Adrenal gland (tissue), 12 donors: ENCODE data around the gene BAG3. TPM values are rescaled to one million over a fixed set of nuclear protein-coding genes. Genes with fewer than 3 reads are reported as not detected.

ENCODE experiments used
- DNase-seq, 7 donors: peaks; one replicate each; pipeline ENCODE4 v3.0.0-alpha.2; 2019 to 2020
- H3K27ac ChIP-seq, 5 donors: fragments of 200-600 bp; sonication (generic) in 4 of 5; 1 replicate in 3 of 5; 2 replicates in 2 of 5; pipeline versions ENCODE4 v1.5.1 to v1.8.0; 2016 to 2020; ENCODE audit warnings: mild to moderate bottlenecking in 1 of 5
- H3K27me3 ChIP-seq: fragments of 200-600 bp; 2 replicates; pipeline ENCODE4 v1.8.0; 2021
- H3K36me3 ChIP-seq, 2 donors: fragments of 200-600 bp; replicated peaks in 1 of 2; 1 replicate in 1 of 2; 2 replicates in 1 of 2; pipeline versions ENCODE4 v1.5.1 to v1.8.0; 2018 to 2022
- H3K4me1 ChIP-seq, 2 donors: fragments of 200-600 bp; replicated peaks in 1 of 2; 1 replicate in 1 of 2; 2 replicates in 1 of 2; pipeline versions ENCODE4 v1.5.1 to v1.8.0; 2018 to 2021
- H3K4me3 ChIP-seq, 4 donors: fragments of 200-600 bp; sonication (generic) in 3 of 4; one replicate each; pipeline ENCODE4 v1.5.1; 2016 to 2018
- H3K9me3 ChIP-seq, 3 donors: fragments of 200-600 bp; sonication (generic) in 1 of 3; replicated peaks in 1 of 3; 1 replicate in 2 of 3; 2 replicates in 1 of 3; pipeline versions ENCODE4 v1.5.1 to v1.8.0; 2016 to 2021
- CTCF ChIP-seq, 6 experiments: fragments of 450-650 bp in 4 of 6; fragments of 200-600 bp in 2 of 6; sonication (generic) in 1 of 6; IDR thresholded peaks; 1 replicate in 5 of 6; 2 replicates in 1 of 6; pipeline versions ENCODE4 v1.5.1 to v1.8.0; 2016 to 2021; ENCODE audit warnings: antibody characterized with exemption in 6 of 6, mild to moderate bottlenecking in 2 of 6, moderate library complexity in 1 of 6
- POLR2A ChIP-seq, 2 donors: fragments of 450-650 bp; IDR thresholded peaks; one replicate each; pipeline ENCODE4 v1.6.1; 2017; ENCODE audit warnings: antibody characterized with exemption in 2 of 2, mild to moderate bottlenecking in 2 of 2, moderate library complexity in 1 of 2
- WGBS, 4 donors: extraction: QIAGEN DNeasy Blood & Tissue Kit in 2 of 4; methylation state at CpG; one replicate each; pipeline versions ENCODE4 v1.1.5 to v1.1.7; 2013 to 2017; 5-methylcytosine and 5-hydroxymethylcytosine counted together
- intact Hi-C, 2 donors: fragments of 100-400 bp; cut with DNase I; formaldehyde crosslinking; loops; one replicate each; pipeline versions ENCODE4 v1.14.1 to v1.15.0; 2022 to 2023
- polyA plus RNA-seq, 3 donors: library from polyadenylated mRNA; stranded (reverse); fragments of 200-250 nt in 2 of 3; fragments of 350-450 nt in 1 of 3; fragmentation: Illumina TruSeq in 1 of 3; extraction: RNeasy Lipid Tissue Mini Kit (QIAGEN cat#74804) in 1 of 3; gene quantifications; one replicate each; pipeline ENCODE4 v1.2.3, GENCODE V29; 2013 to 2014
- total RNA-seq, 9 donors: library from RNA; depleted of rRNA in 4 of 9; stranded (reverse); fragments of >200 nt in 4 of 9; fragments of 120-200 nt in 1 of 9; fragmentation: NEBNext Ultra II Directional in 1 of 9; extraction: Animal tissue kit (Norgen Biotek cat#: 25700) in 1 of 9; gene quantifications; one replicate each; pipeline versions ENCODE4 v1.1.0 to v1.2.4, GENCODE V29; 2013 to 2023
- donor health status: healthy with polysubstance abuse.
- donor health status: Bipolar disorder and iron deficiency.
- donor health status: DM: yes; HTN: yes; CAD: no.
- donor health status: DM: no; HTN: no; CAD: no.
- donor health status: DM: no; HTN: no; CAD: no.
- donor health status: DM: yes; HTN: yes; CAD: no.

BAG3 gene
- total and polyA plus RNA-seq, 12 donors = 6.1 to 49.3 (median 30.0) TPM

DNA sequence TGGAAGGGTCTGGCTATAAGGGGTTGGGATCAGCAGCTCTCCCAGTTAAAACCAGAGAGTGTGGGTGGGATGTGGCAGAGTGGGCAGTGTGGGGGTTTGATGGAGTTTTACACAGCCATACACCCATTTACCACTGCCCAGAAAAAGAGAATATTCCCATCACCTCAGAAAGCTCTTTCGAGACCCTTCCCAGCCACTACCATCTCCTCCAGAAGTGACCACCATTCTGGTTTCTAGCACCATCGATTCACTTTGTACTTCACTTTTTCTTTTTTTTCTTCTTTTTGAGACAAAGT is 15.5 kb downstream of the BAG3 start:
- peaks cover 0 to 20% of the 10 kb centered on the region in 2 donors for H3K36me3 ChIP-seq
- TF ChIP-seq CTCF (IDR thresholded peaks at IDR 0.05) = no peak
- TF ChIP-seq POLR2A (IDR thresholded peaks at IDR 0.05) = no peak
- H3K9me3 ChIP-seq = no peaks in the 10 kb centered on the region
- DNase-seq = no peak
- no peak overlapping the region for H3K4me3 ChIP-seq
- peak overlapping the region in 4 of 5 donors; percentile 66 to 93 (median 88) for H3K27ac ChIP-seq
- WGBS, 4 donors = 94 to 100% (median 98%) methylated on average over 2 of the region's 2 CpGs
- no peaks in the 10 kb centered on the region for H3K27me3 ChIP-seq
- intact Hi-C loops = no loop called here
- H3K4me1 ChIP-seq = peaks cover 19 to 65% of the 10 kb centered on the region in 2 donors

DNA sequence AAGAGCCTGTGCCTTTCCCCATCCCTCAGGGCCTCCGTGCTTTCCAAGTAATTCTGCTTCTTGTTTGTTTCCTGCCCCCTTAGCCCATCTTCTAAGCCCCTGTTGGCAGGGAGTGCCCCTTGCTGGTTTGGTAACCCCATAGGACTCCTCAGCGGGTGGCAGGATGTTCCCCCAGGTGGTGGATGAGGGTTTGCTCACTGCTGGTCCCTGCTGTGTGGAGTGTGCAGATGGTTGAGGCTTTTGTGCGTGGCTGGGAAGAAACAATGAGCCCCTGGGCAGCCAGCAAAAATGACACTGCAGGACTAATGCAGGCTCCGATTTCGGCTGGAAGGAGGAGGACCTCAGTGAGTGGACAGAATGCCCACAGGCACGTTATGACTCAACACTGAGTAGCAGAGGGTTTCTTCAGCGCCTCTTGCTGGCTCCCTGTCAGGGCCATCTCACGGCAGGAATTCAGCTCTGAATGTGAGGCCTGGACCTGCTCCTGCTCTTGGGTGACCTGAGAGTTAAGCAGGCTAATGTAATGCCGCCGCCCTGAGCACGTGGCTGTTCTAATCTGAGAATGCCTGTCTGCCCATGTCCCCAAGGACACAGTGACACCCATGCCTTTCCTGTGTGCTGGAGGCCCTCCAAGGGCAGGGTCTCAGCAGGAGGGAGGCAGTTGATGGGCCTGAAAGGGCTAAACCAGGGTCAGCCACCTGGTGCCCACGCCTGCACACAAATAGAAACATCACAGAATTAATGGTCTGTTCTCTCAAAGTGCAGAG is 16.6 kb downstream of the BAG3 start:
- TF ChIP-seq POLR2A (IDR thresholded peaks at IDR 0.05) (peak in 1 of 2 donors; percentile 82), CTCF (IDR thresholded peaks at IDR 0.05) (peak in 1 of 6 experiments; percentile 15)
- WGBS, 4 donors = 24 to 38% (median 31%) methylated on average over 9 to 12 of the region's 12 CpGs
- DNase-seq = peak; percentile 83 to 98 (median 96)
- no peaks in the 10 kb centered on the region for H3K27me3 ChIP-seq
- intact Hi-C loops = no loop called here
- H3K36me3 ChIP-seq = peaks cover 0 to 31% of the 10 kb centered on the region in 2 donors
- peak overlapping the region; percentile 45 to 93 (median 87) for H3K27ac ChIP-seq
- H3K4me3 ChIP-seq = no peak overlapping the region
- H3K9me3 ChIP-seq = no peaks in the 10 kb centered on the region
- H3K4me1 ChIP-seq = peaks cover 19 to 60% of the 10 kb centered on the region in 2 donors

DNA sequence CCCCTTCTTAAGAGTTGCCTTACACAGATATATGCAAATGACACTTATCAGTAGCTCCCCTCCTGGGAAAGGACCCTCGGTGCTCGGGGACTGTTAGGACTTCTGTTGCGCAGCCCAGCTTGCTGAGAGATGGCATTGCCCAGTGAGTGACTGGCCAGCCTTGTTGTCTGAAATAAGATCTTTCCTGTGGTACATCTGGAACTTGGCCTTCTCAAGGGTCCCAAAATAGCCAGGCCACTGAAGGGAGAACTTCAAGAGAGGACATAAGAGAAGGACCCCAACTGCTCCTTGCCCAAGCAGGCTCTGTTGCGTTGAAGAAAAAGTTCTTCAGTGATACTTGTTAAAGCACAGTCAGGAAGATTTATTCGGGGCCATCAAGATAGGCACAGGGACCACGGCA is 17.3 kb downstream of the BAG3 start:
- WGBS, 4 donors = 81 to 89% (median 84%) methylated on average over 5 to 6 of the region's 6 CpGs
- Histone ChIP-seq H3K27ac (peak overlapping the region in 4 of 5 donors; percentile 28 to 93 (median 88)), H3K36me3 (peaks cover 0 to 38% of the 10 kb centered on the region in 2 donors), H3K4me3 (no peak overlapping the region), H3K27me3 (no peaks in the 10 kb centered on the region), H3K4me1 (peaks cover 19 to 53% of the 10 kb centered on the region in 2 donors), H3K9me3 (no peaks in the 10 kb centered on the region)
- intact Hi-C loops = no loop called here
- TF ChIP-seq CTCF (IDR thresholded peaks at IDR 0.05) = no peak
- no peak for TF ChIP-seq POLR2A (IDR thresholded peaks at IDR 0.05)
- DNase-seq = no peak

GRCh38 chr10:119669331-119669730 is 18.2 kb downstream of the BAG3 start:
- Histone ChIP-seq H3K4me1 (peaks cover 19 to 44% of the 10 kb centered on the region in 2 donors), H3K36me3 (peaks cover 0 to 42% of the 10 kb centered on the region in 2 donors), H3K4me3 (no peak overlapping the region), H3K9me3 (no peaks in the 10 kb centered on the region), H3K27me3 (no peaks in the 10 kb centered on the region), H3K27ac (peak overlapping the region in 2 of 5 donors; percentile 89 to 93)
- WGBS, 4 donors = 95 to 98% (median 97%) methylated on average over 5 of the region's 5 CpGs
- intact Hi-C loops = no loop called here
- TF ChIP-seq POLR2A (IDR thresholded peaks at IDR 0.05) = no peak
- TF ChIP-seq CTCF (IDR thresholded peaks at IDR 0.05) = no peak
- no peak for DNase-seq
